GM12864 (cell line): ENCODE results near the gene ESYT2.

Source experiments
- DNase-seq: peaks from one replicate; pipeline ENCODE4 v3.0.0-alpha.2; 2011; ENCODE audit warnings: low read depth
- H3K4me3 ChIP-seq: 2 replicates; pipeline ENCODE4 v1.5.1; 2011; ENCODE audit warnings: mild to moderate bottlenecking, low read depth, low read length, control low read depth
- TF ChIP-seq, protein P1 (sequence below): IDR thresholded peaks from 2 replicates; pipeline ENCODE4 v1.5.1; 2011; ENCODE audit warnings: low read depth, mild to moderate bottlenecking, moderate library complexity, low read length, control low read depth, inconsistent platforms; ENCODE audit errors: missing control alignments

The ESYT2 gene

GRCh38 chr7:158777793-158778192 is 51.5 kb downstream of the ESYT2 start:
- no peak for DNase-seq
- TF ChIP-seq, protein P1, sequence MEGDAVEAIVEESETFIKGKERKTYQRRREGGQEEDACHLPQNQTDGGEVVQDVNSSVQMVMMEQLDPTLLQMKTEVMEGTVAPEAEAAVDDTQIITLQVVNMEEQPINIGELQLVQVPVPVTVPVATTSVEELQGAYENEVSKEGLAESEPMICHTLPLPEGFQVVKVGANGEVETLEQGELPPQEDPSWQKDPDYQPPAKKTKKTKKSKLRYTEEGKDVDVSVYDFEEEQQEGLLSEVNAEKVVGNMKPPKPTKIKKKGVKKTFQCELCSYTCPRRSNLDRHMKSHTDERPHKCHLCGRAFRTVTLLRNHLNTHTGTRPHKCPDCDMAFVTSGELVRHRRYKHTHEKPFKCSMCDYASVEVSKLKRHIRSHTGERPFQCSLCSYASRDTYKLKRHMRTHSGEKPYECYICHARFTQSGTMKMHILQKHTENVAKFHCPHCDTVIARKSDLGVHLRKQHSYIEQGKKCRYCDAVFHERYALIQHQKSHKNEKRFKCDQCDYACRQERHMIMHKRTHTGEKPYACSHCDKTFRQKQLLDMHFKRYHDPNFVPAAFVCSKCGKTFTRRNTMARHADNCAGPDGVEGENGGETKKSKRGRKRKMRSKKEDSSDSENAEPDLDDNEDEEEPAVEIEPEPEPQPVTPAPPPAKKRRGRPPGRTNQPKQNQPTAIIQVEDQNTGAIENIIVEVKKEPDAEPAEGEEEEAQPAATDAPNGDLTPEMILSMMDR = no peak
- no peak overlapping the region for H3K4me3 ChIP-seq

- no peak for DNase-seq
- H3K4me3 ChIP-seq = no peak overlapping the region
- TF ChIP-seq, protein P1 = no peak
Measured at GRCh38 chr7:158776474-158776873, 52.8 kb downstream of the ESYT2 start.

- DNase-seq = no peak
- no peak overlapping the region for H3K4me3 ChIP-seq
- TF ChIP-seq, protein P1 = no peak
Measured at GRCh38 chr7:158774952-158775351, 54.4 kb downstream of the ESYT2 start.

- no peak overlapping the region for H3K4me3 ChIP-seq
- DNase-seq = no peak
- TF ChIP-seq, protein P1 = no peak
Measured at GRCh38 chr7:158772916-158773315, 56.4 kb downstream of the ESYT2 start.

DNA sequence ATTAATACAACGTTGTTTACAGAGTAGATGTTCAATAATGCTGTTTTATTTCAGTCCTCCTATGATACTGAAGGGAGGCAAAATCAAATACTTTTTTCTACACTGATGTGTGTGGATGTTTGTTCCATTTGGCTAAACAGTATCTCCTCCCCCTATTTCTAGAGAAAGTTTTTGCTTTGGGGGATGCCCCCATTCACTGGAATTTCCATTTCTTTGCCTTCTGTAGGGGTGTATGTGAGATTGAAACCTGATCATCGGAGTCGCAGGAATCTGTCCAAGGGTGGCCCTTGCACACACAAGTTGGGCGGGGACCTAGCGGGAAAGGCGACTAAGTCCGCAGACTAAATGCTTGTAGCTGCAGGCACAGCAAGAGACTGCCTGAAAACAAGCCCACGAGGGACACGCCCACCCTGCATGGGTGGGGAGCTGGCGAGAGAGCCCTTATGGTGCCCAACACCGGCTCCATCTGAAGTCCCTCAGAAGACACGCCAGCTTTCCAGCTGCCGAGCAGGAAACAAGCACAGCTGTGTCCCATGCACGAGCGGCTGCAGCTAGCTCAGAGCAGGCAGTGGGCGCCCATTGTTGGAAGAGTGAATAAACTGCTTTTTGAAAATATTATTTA is 58.0 kb downstream of the ESYT2 start:
- TF ChIP-seq, protein P1 = no peak

DNA sequence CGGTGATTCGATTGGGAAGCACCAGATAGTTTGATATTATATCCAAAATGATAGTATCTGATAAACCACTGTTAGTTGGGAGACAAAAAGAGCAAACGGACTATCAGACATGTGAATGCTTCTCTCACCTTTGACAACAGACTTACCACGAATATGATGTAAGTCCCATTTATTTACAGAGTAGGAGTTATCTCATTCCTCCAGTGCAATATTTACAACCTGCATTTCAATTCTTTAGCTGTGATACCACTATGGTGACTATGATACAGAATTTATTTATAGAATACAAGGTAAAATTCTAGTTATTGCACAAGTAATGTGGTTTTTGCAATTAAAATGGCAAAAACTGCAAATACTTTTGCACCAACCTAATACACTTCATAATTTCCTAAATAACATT is 61.6 kb downstream of the ESYT2 start:
- DNase-seq = no peak
- TF ChIP-seq, protein P1 = no peak
- H3K4me3 ChIP-seq = no peak overlapping the region

More for the DNA sequence above, 58.0 kb downstream of the ESYT2 start:
- H3K4me3 ChIP-seq = no peak overlapping the region
- no peak for DNase-seq
